ENCODE measurements around the gene SORL1.

The SORL1 gene

DNA sequence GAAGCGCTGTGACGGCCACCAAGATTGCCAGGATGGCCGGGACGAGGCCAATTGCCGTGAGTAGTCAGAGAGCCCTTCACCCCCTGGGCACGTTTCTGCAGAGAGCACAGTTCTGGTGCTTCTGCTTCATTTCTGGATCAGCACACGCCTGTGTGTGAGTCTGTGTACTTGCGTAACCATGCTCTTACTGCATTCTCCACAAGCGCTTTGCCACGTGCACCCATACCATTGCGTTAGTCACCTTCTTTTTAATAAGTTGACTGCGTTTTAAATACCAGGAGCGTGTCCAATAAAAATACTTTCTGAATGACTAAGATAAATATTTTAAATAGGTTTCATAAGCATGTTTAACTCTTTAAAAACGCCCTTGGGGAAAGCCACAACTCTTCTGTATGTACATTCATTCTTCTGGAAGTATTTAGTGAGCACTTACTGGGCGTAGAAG is 143.6 kb downstream of the SORL1 start:
- in situ Hi-C loops (cut with MboI; ENCODE audit: low sequenced_read_pairs, unreplicated experiment): loop anchor here (10.0 kb wide), 1 partner anchor 351 kb away; no protein-coding TSS in a partner anchor
- TF ChIP-seq, protein P1, sequence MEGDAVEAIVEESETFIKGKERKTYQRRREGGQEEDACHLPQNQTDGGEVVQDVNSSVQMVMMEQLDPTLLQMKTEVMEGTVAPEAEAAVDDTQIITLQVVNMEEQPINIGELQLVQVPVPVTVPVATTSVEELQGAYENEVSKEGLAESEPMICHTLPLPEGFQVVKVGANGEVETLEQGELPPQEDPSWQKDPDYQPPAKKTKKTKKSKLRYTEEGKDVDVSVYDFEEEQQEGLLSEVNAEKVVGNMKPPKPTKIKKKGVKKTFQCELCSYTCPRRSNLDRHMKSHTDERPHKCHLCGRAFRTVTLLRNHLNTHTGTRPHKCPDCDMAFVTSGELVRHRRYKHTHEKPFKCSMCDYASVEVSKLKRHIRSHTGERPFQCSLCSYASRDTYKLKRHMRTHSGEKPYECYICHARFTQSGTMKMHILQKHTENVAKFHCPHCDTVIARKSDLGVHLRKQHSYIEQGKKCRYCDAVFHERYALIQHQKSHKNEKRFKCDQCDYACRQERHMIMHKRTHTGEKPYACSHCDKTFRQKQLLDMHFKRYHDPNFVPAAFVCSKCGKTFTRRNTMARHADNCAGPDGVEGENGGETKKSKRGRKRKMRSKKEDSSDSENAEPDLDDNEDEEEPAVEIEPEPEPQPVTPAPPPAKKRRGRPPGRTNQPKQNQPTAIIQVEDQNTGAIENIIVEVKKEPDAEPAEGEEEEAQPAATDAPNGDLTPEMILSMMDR (IDR thresholded peaks at IDR 0.05; ENCODE audit: borderline replicate concordance, control extremely low read depth, extremely low read depth, insufficient read depth, missing control alignments): no peak
- DNase-seq (ENCODE audit: low spot score): no peak

DNA sequence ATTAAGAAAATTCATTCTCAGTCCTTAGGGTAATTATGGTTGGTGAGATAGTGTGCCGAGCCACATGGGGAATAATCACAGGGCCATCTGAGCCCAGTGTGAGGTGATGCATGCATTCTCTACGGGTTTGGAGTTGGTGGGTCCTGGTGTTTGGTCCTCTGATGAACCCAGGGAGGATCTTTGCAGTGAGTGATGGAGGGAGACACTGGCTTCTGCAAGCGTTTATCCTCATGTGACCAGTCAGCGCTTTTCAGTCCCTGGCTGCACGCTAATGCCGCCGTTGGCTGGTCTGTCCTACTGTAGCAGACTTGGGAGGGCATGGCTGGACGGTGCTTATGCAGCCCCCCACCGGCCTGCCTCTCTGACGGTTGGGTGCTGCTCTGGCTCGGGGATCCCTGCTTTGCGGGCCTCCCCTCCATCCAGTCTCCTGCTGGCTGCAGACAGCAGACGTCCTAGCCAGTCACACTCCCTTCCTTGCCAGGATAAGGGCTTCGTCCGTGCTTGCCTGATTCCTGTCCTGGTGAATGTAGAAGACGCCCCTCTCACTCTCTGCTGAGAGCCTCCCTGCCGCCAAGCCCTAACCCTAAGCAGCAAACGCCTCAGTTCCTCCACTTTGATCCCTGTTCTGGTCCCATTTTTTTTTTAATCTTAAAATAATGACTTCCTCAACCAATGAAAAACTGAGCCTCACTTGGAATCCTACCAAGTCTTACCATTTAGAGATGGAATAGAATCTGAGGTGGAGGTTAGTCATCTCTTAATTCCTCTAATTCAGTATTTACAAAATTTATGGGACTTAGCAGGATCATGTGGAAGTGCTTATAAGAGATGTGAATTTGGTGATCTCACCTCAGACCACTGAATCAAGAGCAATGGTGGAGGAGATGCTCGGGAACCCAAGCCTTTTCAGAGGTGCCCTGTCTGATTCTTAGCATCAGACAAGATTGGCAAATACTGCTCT is 144.4 kb downstream of the SORL1 start:
- in situ Hi-C loops (cut with MboI; ENCODE audit: low sequenced_read_pairs, unreplicated experiment): loop anchor here (10.0 kb wide), 1 partner anchor 352 kb away; no protein-coding TSS in a partner anchor
- TF ChIP-seq, protein P1 (IDR thresholded peaks at IDR 0.05; ENCODE audit: borderline replicate concordance, control extremely low read depth, extremely low read depth, insufficient read depth, missing control alignments): no peak
- DNase-seq (ENCODE audit: low spot score): no peak

DNA sequence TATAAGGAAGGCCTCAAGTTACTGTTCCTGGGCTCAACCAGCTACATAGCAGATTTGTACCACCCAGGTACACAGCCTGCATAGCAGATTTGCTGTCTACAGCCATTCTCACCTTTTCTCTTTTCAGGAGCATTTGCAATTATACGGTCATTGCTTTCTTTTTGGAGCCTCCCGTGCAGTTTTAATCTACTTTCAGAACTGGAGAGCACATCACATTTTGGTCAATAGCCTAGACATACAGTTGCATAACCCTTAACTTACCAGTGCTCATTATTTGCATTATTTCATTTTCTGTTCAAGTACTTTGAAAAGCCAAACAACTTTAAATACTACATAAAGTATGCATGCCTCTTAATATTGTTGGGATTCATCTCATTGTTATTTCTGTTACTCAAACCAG is 151.2 kb downstream of the SORL1 start:
- DNase-seq (ENCODE audit: low spot score): no peak
- in situ Hi-C loops (cut with MboI; ENCODE audit: low sequenced_read_pairs, unreplicated experiment): no loop called here
- TF ChIP-seq, protein P1 (IDR thresholded peaks at IDR 0.05; ENCODE audit: borderline replicate concordance, control extremely low read depth, extremely low read depth, insufficient read depth, missing control alignments): no peak

DNA sequence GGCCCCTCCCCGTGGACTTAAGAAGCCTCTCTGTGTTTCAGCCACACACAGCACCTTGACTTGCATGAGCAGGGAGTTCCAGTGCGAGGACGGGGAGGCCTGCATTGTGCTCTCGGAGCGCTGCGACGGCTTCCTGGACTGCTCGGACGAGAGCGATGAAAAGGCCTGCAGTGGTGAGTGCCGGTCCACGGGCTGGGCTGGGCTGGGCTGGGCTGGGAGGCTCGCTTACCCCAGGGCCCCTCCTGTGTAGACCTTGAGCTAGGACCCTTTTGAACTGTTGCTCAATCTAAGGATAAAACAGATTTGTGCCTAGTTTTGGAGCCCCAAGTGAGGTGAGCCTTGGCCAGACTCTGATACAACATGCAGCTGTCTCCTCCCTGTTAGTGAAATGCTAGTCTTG is 152.0 kb downstream of the SORL1 start:
- in situ Hi-C loops (cut with MboI; ENCODE audit: low sequenced_read_pairs, unreplicated experiment): no loop called here
- no peak for DNase-seq (ENCODE audit: low spot score)
- TF ChIP-seq, protein P1 (IDR thresholded peaks at IDR 0.05; ENCODE audit: borderline replicate concordance, control extremely low read depth, extremely low read depth, insufficient read depth, missing control alignments): no peak

DNA sequence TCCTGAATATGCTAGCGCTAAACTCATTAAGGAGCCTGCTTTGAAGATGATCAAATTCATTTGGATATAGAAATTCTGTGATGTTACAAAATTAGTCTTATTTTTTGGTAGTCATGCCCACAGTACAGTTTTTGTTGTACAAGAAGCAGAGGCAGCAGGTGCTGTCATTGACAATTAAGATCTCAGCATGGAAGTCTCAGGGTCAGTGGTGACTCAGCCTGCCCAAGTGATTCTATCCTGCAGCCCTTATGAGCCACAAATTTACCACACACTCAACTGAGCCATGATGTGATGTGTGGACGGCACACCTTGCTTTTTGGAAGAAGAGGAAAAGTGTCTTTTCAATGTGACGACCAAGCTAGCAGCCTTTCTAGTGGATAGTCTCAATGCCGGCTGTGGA is 154.2 kb downstream of the SORL1 start:
- TF ChIP-seq, protein P1 (IDR thresholded peaks at IDR 0.05; ENCODE audit: borderline replicate concordance, control extremely low read depth, extremely low read depth, insufficient read depth, missing control alignments): no peak
- DNase-seq (ENCODE audit: low spot score): no peak
- in situ Hi-C loops (cut with MboI; ENCODE audit: low sequenced_read_pairs, unreplicated experiment): no loop called here

DNA sequence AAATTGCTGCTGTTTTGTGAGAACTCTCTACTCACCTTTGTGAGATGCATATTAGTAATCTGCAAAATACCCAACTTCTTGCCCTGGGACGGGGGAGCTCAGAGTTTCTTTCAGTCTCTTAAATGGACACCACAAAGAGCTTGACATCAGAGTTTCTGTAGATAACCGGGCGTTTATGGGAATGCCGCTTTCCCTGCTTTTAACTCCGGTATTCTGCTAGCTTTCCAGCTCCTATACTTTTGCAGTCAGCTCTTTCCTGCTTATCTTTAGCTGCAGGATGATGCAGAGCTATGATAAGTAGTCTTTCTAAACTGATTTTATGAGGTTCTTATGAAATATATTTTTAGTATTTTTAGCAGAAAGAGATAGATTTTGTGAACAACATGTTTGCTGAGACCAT is 155.2 kb downstream of the SORL1 start:
- in situ Hi-C loops (cut with MboI; ENCODE audit: low sequenced_read_pairs, unreplicated experiment): no loop called here
- no peak for DNase-seq (ENCODE audit: low spot score)
- TF ChIP-seq, protein P1 (IDR thresholded peaks at IDR 0.05; ENCODE audit: borderline replicate concordance, control extremely low read depth, extremely low read depth, insufficient read depth, missing control alignments): no peak
